Thymus (tissue), 11 donors: ENCODE data around the gene CORO2B. TPM values are rescaled to one million over a fixed set of nuclear protein-coding genes. Genes with fewer than 3 reads are reported as not detected.
A peak's percentile ranks its signal among the peaks of the same experiment; 100 is the strongest.

Experiments
- DNase-seq, 9 donors: peaks; one replicate each; pipeline ENCODE4 v3.0.0-alpha.2; 2013; ENCODE audit warnings: low spot score in 9 of 9, low read depth in 6 of 9, missing footprints in 1 of 9
- H3K27ac ChIP-seq, 2 donors: one replicate each; pipeline ENCODE4 v1.5.1; 2013; ENCODE audit warnings: control low read depth in 1 of 2, low read depth in 1 of 2, low read length in 1 of 2, mild to moderate bottlenecking in 1 of 2, moderate library complexity in 1 of 2
- H3K27me3 ChIP-seq, 2 donors: one replicate each; pipeline ENCODE4 v1.5.1; 2013; ENCODE audit warnings: low read length in 1 of 2; ENCODE audit not compliant: control insufficient read depth in 2 of 2, insufficient read depth in 1 of 2
- H3K36me3 ChIP-seq, 2 donors: one replicate each; pipeline ENCODE4 v1.5.1; 2013; ENCODE audit warnings: low read length in 1 of 2, mild to moderate bottlenecking in 1 of 2, moderate library complexity in 1 of 2; ENCODE audit not compliant: control insufficient read depth in 2 of 2, insufficient read depth in 2 of 2
- H3K4me1 ChIP-seq, 2 donors: one replicate each; pipeline ENCODE4 v1.5.1; 2013; ENCODE audit warnings: low read length in 2 of 2; ENCODE audit not compliant: control insufficient read depth in 2 of 2, insufficient read depth in 2 of 2
- H3K4me3 ChIP-seq, 2 donors: one replicate each; pipeline ENCODE4 v1.5.1; 2013; ENCODE audit warnings: low read length in 2 of 2, control low read depth in 1 of 2, mild to moderate bottlenecking in 1 of 2
- H3K9me3 ChIP-seq, 2 donors: one replicate each; pipeline ENCODE4 v1.5.1; 2013; ENCODE audit warnings: low read length in 1 of 2, mild to moderate bottlenecking in 1 of 2; ENCODE audit not compliant: control insufficient read depth in 2 of 2, insufficient read depth in 1 of 2
- WGBS: extraction: QIAGEN DNeasy Blood & Tissue Kit; methylation state at CpG from one replicate; pipeline ENCODE4 v1.1.7; 2013; 5-methylcytosine and 5-hydroxymethylcytosine counted together
- polyA plus RNA-seq: library from polyadenylated mRNA; stranded (reverse); fragments of 200-250 nt; gene quantifications from one replicate; pipeline ENCODE4 v1.2.3, GENCODE V29; 2013
- total RNA-seq: library from RNA; stranded (reverse); fragments of 120-200 nt; gene quantifications from one replicate; pipeline ENCODE4 v1.2.4, GENCODE V29; 2013
- donor health status: healthy.

The CORO2B gene
- total and polyA plus RNA-seq, 2 donors = 0.57 to 1.3 TPM

DNA sequence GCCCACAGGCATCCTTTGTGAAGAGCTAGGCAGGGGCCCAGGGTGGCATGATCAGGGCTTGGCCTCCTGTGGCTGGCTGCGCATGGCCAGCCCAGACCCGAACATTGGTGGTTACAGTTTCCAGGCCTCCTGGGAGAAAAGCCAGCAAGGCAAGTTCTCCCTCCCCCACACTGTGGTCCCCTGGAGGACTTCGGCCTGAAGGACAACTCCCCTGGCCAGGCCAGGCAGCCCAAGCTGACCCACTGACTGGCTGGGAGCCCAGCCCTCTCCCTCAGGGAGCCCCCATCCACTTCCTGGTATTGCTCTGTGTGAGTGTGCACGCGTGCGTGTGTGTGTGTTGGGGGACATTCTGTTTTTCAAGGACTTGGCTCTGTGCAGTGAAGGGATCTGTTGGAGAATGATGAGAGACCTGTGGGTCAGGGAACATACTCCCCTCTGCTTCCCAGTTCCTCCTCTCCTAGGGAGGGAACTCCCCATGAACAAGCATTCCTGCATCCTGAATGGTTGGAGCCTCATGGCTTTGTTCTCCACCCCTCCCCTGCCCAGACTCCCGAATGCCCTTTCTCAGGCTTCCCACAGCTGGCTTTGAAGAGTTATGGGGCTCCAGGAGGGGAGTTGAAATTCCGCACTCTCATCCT lies 29.5 kb downstream of the CORO2B start:
- 96% methylated on average over 8 of the region's 8 CpGs for WGBS
- no peak overlapping the region for H3K27ac ChIP-seq
- H3K36me3 ChIP-seq = no peaks in the 10 kb centered on the region
- no peak overlapping the region for H3K4me3 ChIP-seq
- no peaks in the 10 kb centered on the region for H3K4me1 ChIP-seq
- no peaks in the 10 kb centered on the region for H3K27me3 ChIP-seq
- H3K9me3 ChIP-seq = peaks cover 0 to 6% of the 10 kb centered on the region in 2 donors
- no peak for DNase-seq

DNA sequence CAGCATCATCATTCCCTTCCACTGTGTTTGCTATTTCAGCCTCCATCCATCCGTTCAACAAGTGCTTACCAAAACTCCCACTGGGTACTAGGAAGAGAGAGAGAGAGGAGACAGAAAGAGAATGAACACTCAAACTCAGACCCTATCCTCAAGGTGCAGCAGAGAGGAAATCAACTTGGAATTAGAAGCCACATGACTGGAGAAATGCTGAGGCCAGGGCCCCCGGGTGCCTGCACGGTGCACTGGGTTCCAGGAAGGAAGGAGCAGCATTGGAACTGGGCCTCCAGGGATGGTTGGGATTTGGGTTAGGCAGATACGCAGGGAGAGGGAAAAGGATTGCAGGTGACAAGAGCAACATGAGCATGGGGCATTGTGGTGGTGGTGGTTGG lies 30.0 kb downstream of the CORO2B start:
- no peak for DNase-seq
- 99% methylated on average over 4 of the region's 4 CpGs for WGBS
- no peak overlapping the region for H3K4me3 ChIP-seq
- peak overlapping the region in 1 of 2 donors; percentile 60 for H3K27ac ChIP-seq
- H3K36me3 ChIP-seq = no peaks in the 10 kb centered on the region
- no peaks in the 10 kb centered on the region for H3K4me1 ChIP-seq
- peaks cover 0 to 6% of the 10 kb centered on the region in 2 donors for H3K9me3 ChIP-seq
- no peaks in the 10 kb centered on the region for H3K27me3 ChIP-seq

DNA sequence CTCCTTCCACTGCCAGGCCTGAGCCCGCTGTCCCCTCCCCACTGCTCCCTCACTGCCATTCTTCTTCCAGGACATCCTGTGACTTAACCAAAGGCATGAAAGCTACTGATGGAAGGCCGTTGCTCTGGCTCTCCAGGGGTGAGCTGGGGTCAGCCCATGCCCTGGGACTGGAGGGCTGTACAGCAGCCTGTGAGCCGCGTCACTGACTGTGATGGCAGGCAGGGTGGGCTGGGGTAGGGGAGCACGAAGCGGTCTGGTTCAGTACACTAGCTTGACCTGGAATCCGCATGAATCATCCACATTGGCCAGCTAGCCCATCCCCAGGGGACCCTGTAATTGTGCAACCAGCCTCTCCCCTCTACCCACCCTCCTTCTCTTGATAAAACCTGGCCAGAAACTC lies 30.8 kb downstream of the CORO2B start:
- Histone ChIP-seq H3K27me3 (no peaks in the 10 kb centered on the region), H3K4me3 (no peak overlapping the region), H3K9me3 (peaks cover 0 to 6% of the 10 kb centered on the region in 2 donors), H3K4me1 (no peaks in the 10 kb centered on the region), H3K36me3 (no peaks in the 10 kb centered on the region), H3K27ac (no peak overlapping the region)
- no peak for DNase-seq
- 96% methylated on average over 7 of the region's 7 CpGs for WGBS

DNA sequence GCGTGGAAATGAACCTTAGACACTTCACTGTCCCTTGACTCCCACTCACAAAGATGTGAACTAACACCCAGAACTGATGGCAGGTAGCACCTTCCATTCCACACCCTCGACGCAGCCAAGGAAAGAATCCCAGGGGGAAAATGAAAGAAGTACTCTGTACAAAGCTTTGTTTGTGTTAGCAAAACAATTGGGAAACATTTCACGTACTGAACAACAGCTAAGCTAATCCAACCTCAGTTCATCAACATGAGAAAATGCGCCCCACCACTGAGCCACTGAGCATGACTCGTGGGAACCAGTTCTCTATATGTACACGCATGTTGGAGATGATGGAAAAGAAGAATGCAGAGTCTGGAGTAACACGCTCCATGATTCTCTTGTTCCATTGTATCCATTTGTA lies 32.0 kb downstream of the CORO2B start:
- Histone ChIP-seq H3K4me3 (no peak overlapping the region), H3K9me3 (peaks cover 0 to 6% of the 10 kb centered on the region in 2 donors), H3K27me3 (no peaks in the 10 kb centered on the region), H3K36me3 (no peaks in the 10 kb centered on the region), H3K27ac (no peak overlapping the region), H3K4me1 (no peaks in the 10 kb centered on the region)
- DNase-seq = no peak
- WGBS = 96% methylated on average over 8 of the region's 8 CpGs

DNA sequence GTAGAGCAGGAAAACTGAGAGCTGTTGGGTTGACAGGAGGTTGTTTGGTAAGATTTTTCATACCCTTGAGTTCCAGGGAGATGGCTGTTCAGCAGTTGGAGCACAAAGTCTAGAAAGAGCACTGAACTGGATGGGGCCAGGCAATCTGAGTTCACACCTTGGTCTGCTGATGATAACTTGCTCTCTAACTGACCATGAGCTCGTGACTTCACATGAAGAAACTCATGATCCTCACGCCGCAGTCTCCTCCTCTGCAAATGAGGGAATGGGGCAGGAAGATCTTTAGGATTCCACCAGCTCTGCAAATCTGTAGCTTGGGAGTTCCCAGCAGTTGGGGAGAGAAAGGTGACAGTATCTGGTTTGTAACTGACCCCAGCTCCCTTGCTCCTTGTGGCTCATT lies 33.7 kb downstream of the CORO2B start:
- no peaks in the 10 kb centered on the region for H3K36me3 ChIP-seq
- no peaks in the 10 kb centered on the region for H3K27me3 ChIP-seq
- no peak for DNase-seq
- no peak overlapping the region for H3K4me3 ChIP-seq
- H3K4me1 ChIP-seq = no peaks in the 10 kb centered on the region
- H3K9me3 ChIP-seq = no peaks in the 10 kb centered on the region
- H3K27ac ChIP-seq = no peak overlapping the region
- 95% methylated on average over 3 of the region's 3 CpGs for WGBS

DNA sequence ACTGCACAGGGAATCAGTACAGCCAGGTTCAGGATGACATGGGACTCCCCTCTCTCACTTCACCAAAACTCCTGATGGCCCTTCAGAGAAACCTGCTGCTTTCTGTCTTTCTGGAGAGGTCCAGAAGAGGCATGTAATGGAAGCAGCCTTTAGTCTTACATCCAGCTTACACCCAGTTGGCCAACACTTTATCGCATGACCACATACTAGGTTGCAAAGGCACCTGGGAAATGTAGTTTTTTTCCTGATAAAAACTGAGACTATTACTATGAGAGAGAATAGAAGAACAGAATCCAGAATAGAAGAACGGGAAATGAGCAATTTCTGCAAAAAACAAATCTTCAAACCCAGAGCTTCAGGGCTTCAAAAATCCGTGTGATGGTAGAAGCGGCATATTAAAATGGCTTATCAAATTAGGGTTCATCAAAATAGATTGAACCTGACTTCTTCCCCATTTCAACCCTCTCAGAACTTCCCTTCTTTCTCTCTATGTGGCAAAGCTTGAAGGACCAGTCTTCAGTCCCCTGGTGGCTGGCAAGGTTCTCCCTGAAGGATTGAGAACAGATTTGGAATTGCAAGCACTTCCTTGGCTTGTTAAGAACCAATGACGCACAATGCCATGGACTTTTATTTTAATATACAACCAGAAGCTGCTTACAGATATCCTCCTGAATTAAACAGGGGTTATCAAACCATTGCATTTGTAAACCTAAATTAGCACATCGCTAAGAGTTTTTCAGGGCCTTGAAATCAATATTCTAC lies 34.4 kb downstream of the CORO2B start:
- Histone ChIP-seq H3K36me3 (no peaks in the 10 kb centered on the region), H3K4me1 (no peaks in the 10 kb centered on the region), H3K9me3 (no peaks in the 10 kb centered on the region), H3K27ac (no peak overlapping the region), H3K4me3 (no peak overlapping the region), H3K27me3 (no peaks in the 10 kb centered on the region)
- 95% methylated on average over 6 of the region's 6 CpGs for WGBS
- no peak for DNase-seq

DNA sequence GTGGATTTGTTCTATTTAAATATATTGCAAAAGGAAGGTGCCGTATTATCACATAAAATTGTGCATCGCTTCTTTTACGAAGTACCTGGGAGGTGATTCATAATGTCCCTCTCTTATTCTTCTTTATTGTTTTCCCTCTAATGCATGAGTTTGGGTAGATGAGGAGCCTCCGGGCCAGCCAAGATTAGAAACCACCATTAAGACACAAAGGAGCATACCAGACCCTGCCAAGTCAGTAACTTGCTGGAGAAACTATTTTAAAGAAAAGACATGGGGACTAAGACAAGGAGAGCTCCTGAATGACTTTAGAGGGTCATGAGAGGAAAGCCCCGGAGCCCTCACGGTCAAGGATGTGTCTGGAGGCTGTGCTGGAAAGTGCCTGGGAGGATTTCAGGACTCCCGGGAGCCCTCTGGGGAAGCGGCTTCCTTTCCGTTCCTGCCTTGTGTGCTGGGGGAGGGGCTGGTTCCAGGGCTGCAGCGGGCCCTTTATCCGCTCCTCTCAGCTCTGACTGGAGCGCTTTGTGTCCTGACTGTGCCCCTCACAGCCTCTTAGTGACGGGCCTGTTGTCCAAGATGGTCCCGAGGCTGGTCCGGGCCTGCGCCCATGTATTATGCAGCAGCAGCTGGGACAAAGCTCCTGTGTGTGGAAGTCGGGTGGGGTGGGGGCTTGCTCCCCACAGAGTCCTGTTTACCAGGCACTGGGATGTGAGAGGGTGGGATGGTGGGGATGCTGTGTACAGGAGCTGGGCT lies 35.7 kb downstream of the CORO2B start:
- DNase-seq = no peak
- no peaks in the 10 kb centered on the region for H3K9me3 ChIP-seq
- WGBS = 96% methylated on average over 17 of the region's 17 CpGs

DNA sequence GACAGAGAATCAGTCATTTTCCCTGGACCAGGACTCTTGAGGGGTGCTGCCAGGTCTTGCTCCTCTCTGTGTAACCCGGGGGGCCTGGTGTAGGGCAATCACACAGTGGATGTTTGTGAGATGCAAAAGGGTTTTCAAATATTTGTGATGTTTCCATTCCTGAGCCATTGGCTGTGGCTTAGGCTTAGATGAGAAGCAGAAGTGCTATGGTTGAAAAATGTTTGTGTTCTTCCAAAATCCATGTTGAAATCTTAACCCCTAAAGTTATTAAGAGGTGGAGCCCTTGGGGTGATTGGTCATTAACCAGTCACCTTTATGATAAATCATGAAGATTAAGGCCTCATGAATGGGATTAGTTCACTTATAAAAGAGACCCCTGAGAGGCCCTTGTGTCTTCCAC lies 36.5 kb downstream of the CORO2B start:
- Histone ChIP-seq H3K4me1 (no peaks in the 10 kb centered on the region), H3K27me3 (no peaks in the 10 kb centered on the region), H3K9me3 (no peaks in the 10 kb centered on the region), H3K4me3 (no peak overlapping the region), H3K27ac (no peak overlapping the region), H3K36me3 (no peaks in the 10 kb centered on the region)
- DNase-seq = no peak
- 93% methylated on average over 1 of the region's 1 CpG for WGBS

More for the DNA sequence above, 35.7 kb downstream of the CORO2B start:
- no peaks in the 10 kb centered on the region for H3K36me3 ChIP-seq
- no peaks in the 10 kb centered on the region for H3K27me3 ChIP-seq
- no peak overlapping the region for H3K4me3 ChIP-seq
- H3K4me1 ChIP-seq = no peaks in the 10 kb centered on the region
- H3K27ac ChIP-seq = no peak overlapping the region

DNA sequence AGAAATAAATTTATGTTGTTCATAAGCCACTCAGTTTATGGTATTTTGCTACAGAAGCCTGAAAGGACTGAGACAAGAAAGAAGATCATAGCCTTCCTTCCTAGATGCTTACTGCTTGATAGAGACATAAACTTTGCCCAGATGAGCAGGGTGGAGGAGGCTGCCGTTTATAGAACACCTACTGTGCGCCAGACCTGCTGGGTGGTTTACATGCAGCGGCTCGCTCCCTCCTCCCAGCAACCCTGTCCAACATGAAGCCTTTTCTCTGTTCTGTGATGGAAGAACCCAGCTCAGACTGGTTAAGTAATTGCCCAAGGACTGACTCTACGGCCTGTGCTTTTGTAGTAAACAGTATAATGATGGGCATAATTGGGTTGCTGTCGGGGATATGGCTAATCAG lies 37.0 kb downstream of the CORO2B start:
- H3K27ac ChIP-seq = no peak overlapping the region
- no peak for DNase-seq
- WGBS = 95% methylated on average over 6 of the region's 6 CpGs
- no peaks in the 10 kb centered on the region for H3K27me3 ChIP-seq
- H3K4me1 ChIP-seq = no peaks in the 10 kb centered on the region
- H3K36me3 ChIP-seq = no peaks in the 10 kb centered on the region
- H3K9me3 ChIP-seq = no peaks in the 10 kb centered on the region
- H3K4me3 ChIP-seq = no peak overlapping the region
